Adrenal gland (tissue), 5 donors: Measurements from ENCODE around the gene BARD1.
"Not testable (repeated sequence)": the region's sequence is repeated elsewhere in the genome, so short reads cannot be mapped to it uniquely, and the experiment has no call there.

Source experiments
- POLR2A ChIP-seq, 2 donors: fragments of 450-650 bp; IDR thresholded peaks; one replicate each; pipeline ENCODE4 v1.6.1; 2017; ENCODE audit warnings: antibody characterized with exemption in 2 of 2, mild to moderate bottlenecking in 2 of 2, moderate library complexity in 1 of 2
- TF ChIP-seq, protein P1 (sequence below), 6 experiments: fragments of 450-650 bp in 4 of 6; fragments of 200-600 bp in 2 of 6; sonication (generic) in 1 of 6; IDR thresholded peaks; 1 replicate in 5 of 6; 2 replicates in 1 of 6; pipeline versions ENCODE4 v1.5.1 to v1.8.0; 2016 to 2021; ENCODE audit warnings: antibody characterized with exemption in 6 of 6, mild to moderate bottlenecking in 2 of 6, moderate library complexity in 1 of 6
- donor health status: DM: no; HTN: no; CAD: no.

DNA sequence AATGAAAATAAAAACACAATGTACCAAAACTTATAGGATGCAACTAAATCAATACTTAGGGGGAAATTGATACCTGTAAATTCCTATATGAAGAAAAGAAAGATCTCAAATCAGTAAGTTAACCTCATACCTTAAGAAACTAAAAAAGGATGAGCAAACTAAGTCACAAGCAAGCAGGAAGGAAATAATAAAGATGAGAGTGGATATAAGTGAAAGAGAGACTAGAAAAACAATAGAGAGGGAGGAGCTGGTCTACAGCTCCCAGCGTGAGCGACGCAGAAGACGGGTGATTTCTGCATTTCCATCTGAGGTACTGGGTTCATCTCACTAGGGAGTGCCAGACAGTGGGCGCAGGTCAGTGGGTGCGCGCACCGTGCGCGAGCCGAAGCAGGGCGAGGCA lies 125.9 kb downstream of the BARD1 start:
- TF ChIP-seq, protein P1, sequence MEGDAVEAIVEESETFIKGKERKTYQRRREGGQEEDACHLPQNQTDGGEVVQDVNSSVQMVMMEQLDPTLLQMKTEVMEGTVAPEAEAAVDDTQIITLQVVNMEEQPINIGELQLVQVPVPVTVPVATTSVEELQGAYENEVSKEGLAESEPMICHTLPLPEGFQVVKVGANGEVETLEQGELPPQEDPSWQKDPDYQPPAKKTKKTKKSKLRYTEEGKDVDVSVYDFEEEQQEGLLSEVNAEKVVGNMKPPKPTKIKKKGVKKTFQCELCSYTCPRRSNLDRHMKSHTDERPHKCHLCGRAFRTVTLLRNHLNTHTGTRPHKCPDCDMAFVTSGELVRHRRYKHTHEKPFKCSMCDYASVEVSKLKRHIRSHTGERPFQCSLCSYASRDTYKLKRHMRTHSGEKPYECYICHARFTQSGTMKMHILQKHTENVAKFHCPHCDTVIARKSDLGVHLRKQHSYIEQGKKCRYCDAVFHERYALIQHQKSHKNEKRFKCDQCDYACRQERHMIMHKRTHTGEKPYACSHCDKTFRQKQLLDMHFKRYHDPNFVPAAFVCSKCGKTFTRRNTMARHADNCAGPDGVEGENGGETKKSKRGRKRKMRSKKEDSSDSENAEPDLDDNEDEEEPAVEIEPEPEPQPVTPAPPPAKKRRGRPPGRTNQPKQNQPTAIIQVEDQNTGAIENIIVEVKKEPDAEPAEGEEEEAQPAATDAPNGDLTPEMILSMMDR (IDR thresholded peaks at IDR 0.05): not testable (repeated sequence)
- TF ChIP-seq POLR2A (IDR thresholded peaks at IDR 0.05): not testable (repeated sequence)
